Mesenchymal stem cell (in vitro differentiated cells and primary cell): ENCODE measurements around the gene RPS2.

Experiments used
- DNase-seq: peaks from one replicate; pipeline ENCODE4 v3.0.0-alpha.2; 2013
- H2AFZ ChIP-seq: one replicate; pipeline ENCODE4 v1.6.1; 2013; ENCODE audit warnings: low read depth, mild to moderate bottlenecking, control low read depth, inconsistent platforms, low read length, moderate library complexity
- H2AK5ac ChIP-seq: 2 replicates; pipeline ENCODE4 v1.6.1; 2013; ENCODE audit warnings: low read length, moderate library complexity, mild to moderate bottlenecking, inconsistent platforms; ENCODE audit not compliant: severe bottlenecking
- H2BK120ac ChIP-seq: one replicate; pipeline ENCODE4 v1.6.1; 2013; ENCODE audit warnings: low read depth, mild to moderate bottlenecking, inconsistent platforms, low read length, moderate library complexity
- H2BK12ac ChIP-seq, 2 experiments: one replicate each; pipeline ENCODE4 v1.6.1; 2013; ENCODE audit warnings: inconsistent platforms in 2 of 2, low read length in 2 of 2, mild to moderate bottlenecking in 2 of 2, moderate library complexity in 2 of 2, control low read depth in 1 of 2
- H2BK15ac ChIP-seq: one replicate; pipeline ENCODE4 v1.6.1; 2013; ENCODE audit warnings: mild to moderate bottlenecking, low read depth, inconsistent platforms; ENCODE audit not compliant: poor library complexity, severe bottlenecking
- H2BK5ac ChIP-seq: 2 replicates; pipeline ENCODE4 v1.6.1; 2013; ENCODE audit warnings: low read depth, mild to moderate bottlenecking, low read length, control low read depth, inconsistent platforms; ENCODE audit not compliant: poor library complexity, severe bottlenecking
- H3K14ac ChIP-seq, 2 experiments: one replicate each; pipeline ENCODE4 v1.6.1; 2013; ENCODE audit warnings: inconsistent platforms in 2 of 2, low read length in 2 of 2, control low read depth in 1 of 2, mild to moderate bottlenecking in 1 of 2, moderate library complexity in 1 of 2
- H3K18ac ChIP-seq, 2 experiments: one replicate each; pipeline ENCODE4 v1.6.1; 2013; ENCODE audit warnings: inconsistent platforms in 2 of 2, low read length in 2 of 2, control low read depth in 1 of 2, low read depth in 1 of 2, mild to moderate bottlenecking in 1 of 2
- H3K23ac ChIP-seq, 2 experiments: one replicate each; pipeline ENCODE4 v1.6.1; 2013; ENCODE audit warnings: inconsistent platforms in 2 of 2, low read length in 2 of 2, mild to moderate bottlenecking in 2 of 2, moderate library complexity in 2 of 2, control low read depth in 1 of 2
- H3K27ac ChIP-seq: 2 replicates; pipeline ENCODE4 v1.5.1; 2013; ENCODE audit warnings: mild to moderate bottlenecking, moderate library complexity, low read length, control low read depth, inconsistent platforms; ENCODE audit not compliant: poor library complexity, severe bottlenecking
- H3K27me3 ChIP-seq, 2 experiments: 2 replicates each; pipeline versions ENCODE4 v1.6.1 to v1.7.0; 2013; ENCODE audit warnings: low read length in 2 of 2, mild to moderate bottlenecking in 2 of 2, moderate library complexity in 2 of 2, control low read depth in 1 of 2, inconsistent platforms in 1 of 2; ENCODE audit not compliant: control insufficient read depth in 1 of 2, insufficient read depth in 1 of 2
- H3K36me3 ChIP-seq, 2 experiments: 2 replicates each; pipeline versions ENCODE4 v1.6.1 to v1.7.0; 2013; ENCODE audit warnings: low read length in 2 of 2, control low read depth in 1 of 2, inconsistent platforms in 1 of 2, low read depth in 1 of 2, mild to moderate bottlenecking in 1 of 2; ENCODE audit not compliant: insufficient read depth in 2 of 2, control insufficient read depth in 1 of 2
- H3K4ac ChIP-seq, 2 experiments: one replicate each; pipeline ENCODE4 v1.6.1; 2013; ENCODE audit warnings: inconsistent platforms in 2 of 2, low read length in 2 of 2, mild to moderate bottlenecking in 2 of 2, moderate library complexity in 2 of 2, control low read depth in 1 of 2, low read depth in 1 of 2
- H3K4me1 ChIP-seq: 2 replicates; pipeline ENCODE4 v1.6.1; 2013; ENCODE audit warnings: low read depth, low read length, control low read depth; ENCODE audit not compliant: control insufficient read depth, insufficient read depth
- H3K4me2 ChIP-seq: 2 replicates; pipeline ENCODE4 v1.6.1; 2013; ENCODE audit warnings: low read length, mild to moderate bottlenecking, inconsistent platforms; ENCODE audit not compliant: poor library complexity, severe bottlenecking
- H3K4me3 ChIP-seq, 2 experiments: 2 replicates each; pipeline versions ENCODE4 v1.5.1 to v1.7.0; 2013; ENCODE audit warnings: low read length in 2 of 2, mild to moderate bottlenecking in 2 of 2, control low read depth in 1 of 2, low read depth in 1 of 2; ENCODE audit not compliant: insufficient read depth in 1 of 2
- H3K79me1 ChIP-seq: replicated peaks from 2 replicates; pipeline ENCODE4 v1.6.1; 2013; ENCODE audit warnings: mild to moderate bottlenecking, control low read depth, low read length, inconsistent platforms; ENCODE audit not compliant: poor library complexity, severe bottlenecking
- H3K9ac ChIP-seq: 2 replicates; pipeline ENCODE4 v1.7.0; 2013; ENCODE audit warnings: mild to moderate bottlenecking, low read length, moderate library complexity
- H3K9me3 ChIP-seq: 2 replicates; pipeline ENCODE4 v1.7.0; 2013; ENCODE audit warnings: mild to moderate bottlenecking, low read length; ENCODE audit not compliant: control insufficient read depth
- H4K8ac ChIP-seq: one replicate; pipeline ENCODE4 v1.6.1; 2013; ENCODE audit warnings: inconsistent platforms, mild to moderate bottlenecking, low read length, moderate library complexity
- H4K91ac ChIP-seq: one replicate; pipeline ENCODE4 v1.6.1; 2013; ENCODE audit warnings: mild to moderate bottlenecking, low read length, inconsistent platforms
- WGBS: methylation state at CpG from one replicate; pipeline ENCODE4 v1.1.7; 2013; ENCODE audit warnings: mixed read lengths; 5-methylcytosine and 5-hydroxymethylcytosine counted together

The RPS2 gene

GRCh38 chr16:1976951-1977874 is 12.6 kb upstream of the RPS2 start:
- Histone ChIP-seq H2BK120ac (no peak overlapping the region), H3K14ac (no peak overlapping the region), H2AFZ (no peak overlapping the region), H2BK5ac (no peak overlapping the region), H4K8ac (no peak overlapping the region), H3K4me2 (no peak overlapping the region), H4K91ac (no peak overlapping the region), H3K18ac (no peak overlapping the region), H2AK5ac (no peak overlapping the region), H3K27ac (no peak overlapping the region), H3K36me3 (peaks cover 45 to 67% of the 10 kb centered on the region in 2 experiments), H2BK12ac (no peak overlapping the region), H3K9me3 (no peaks in the 10 kb centered on the region), H3K79me1 (peaks cover 22% of the 10 kb centered on the region), H3K4ac (no peak overlapping the region), H3K27me3 (peaks cover 27 to 31% of the 10 kb centered on the region in 2 experiments), H3K4me3 (no peak overlapping the region), H3K9ac (no peak overlapping the region), H3K23ac (no peak overlapping the region), H3K4me1 (peaks cover 32% of the 10 kb centered on the region), H2BK15ac (no peak overlapping the region)
- WGBS: 95% methylated on average over 33 of the region's 33 CpGs
- DNase-seq: no peak

GRCh38 chr16:1976216-1976520 is 11.5 kb upstream of the RPS2 start:
- H4K8ac ChIP-seq: no peak overlapping the region
- H3K23ac ChIP-seq: no peak overlapping the region
- H2BK15ac ChIP-seq: no peak overlapping the region
- H2BK12ac ChIP-seq: no peak overlapping the region
- no peak overlapping the region for H3K18ac ChIP-seq
- H2BK120ac ChIP-seq: no peak overlapping the region
- no peak overlapping the region for H3K9ac ChIP-seq
- H3K14ac ChIP-seq: no peak overlapping the region
- 96% methylated on average over 8 of the region's 8 CpGs for WGBS
- no peaks in the 10 kb centered on the region for H3K9me3 ChIP-seq
- no peak overlapping the region for H3K4me2 ChIP-seq
- H3K79me1 ChIP-seq: peaks cover 24% of the 10 kb centered on the region
- H4K91ac ChIP-seq: no peak overlapping the region
- peaks cover 28% of the 10 kb centered on the region for H3K4me1 ChIP-seq
- peaks cover 45 to 67% of the 10 kb centered on the region in 2 experiments for H3K36me3 ChIP-seq
- H2AK5ac ChIP-seq: no peak overlapping the region
- H3K4me3 ChIP-seq: no peak overlapping the region
- no peak for DNase-seq
- H2AFZ ChIP-seq: no peak overlapping the region
- H3K27me3 ChIP-seq: peaks cover 17 to 21% of the 10 kb centered on the region in 2 experiments
- H3K4ac ChIP-seq: no peak overlapping the region
- H3K27ac ChIP-seq: no peak overlapping the region
- no peak overlapping the region for H2BK5ac ChIP-seq

GRCh38 chr16:1975432-1976215 is 11.0 kb upstream of the RPS2 start:
- H3K4me3 ChIP-seq: no peak overlapping the region
- H3K27me3 ChIP-seq: peaks cover 12 to 15% of the 10 kb centered on the region in 2 experiments
- H3K9ac ChIP-seq: no peak overlapping the region
- peaks cover 31% of the 10 kb centered on the region for H3K4me1 ChIP-seq
- no peak overlapping the region for H4K8ac ChIP-seq
- no peak overlapping the region for H2BK12ac ChIP-seq
- H3K36me3 ChIP-seq: peaks cover 45 to 67% of the 10 kb centered on the region in 2 experiments
- H4K91ac ChIP-seq: no peak overlapping the region
- H2BK120ac ChIP-seq: no peak overlapping the region
- no peak overlapping the region for H3K18ac ChIP-seq
- H2BK15ac ChIP-seq: no peak overlapping the region
- no peak overlapping the region for H2BK5ac ChIP-seq
- no peaks in the 10 kb centered on the region for H3K9me3 ChIP-seq
- H3K4me2 ChIP-seq: no peak overlapping the region
- no peak overlapping the region for H2AK5ac ChIP-seq
- H2AFZ ChIP-seq: no peak overlapping the region
- H3K4ac ChIP-seq: no peak overlapping the region
- peaks cover 26% of the 10 kb centered on the region for H3K79me1 ChIP-seq
- H3K14ac ChIP-seq: no peak overlapping the region
- 96% methylated on average over 32 of the region's 33 CpGs for WGBS
- no peak overlapping the region for H3K23ac ChIP-seq
- no peak for DNase-seq
- H3K27ac ChIP-seq: no peak overlapping the region
